Spleen (tissue), 11 donors: ENCODE results near the gene RBMS3. TPM values are rescaled to one million over a fixed set of nuclear protein-coding genes. Genes with fewer than 3 reads are reported as not detected.
A peak's percentile ranks its signal among the peaks of the same experiment; 100 is the strongest.

Experiments
- DNase-seq: peaks from one replicate; pipeline ENCODE4 v3.0.0-alpha.2; 2020
- H3K27ac ChIP-seq, 8 donors: fragments of 200-600 bp; sonication (generic) in 7 of 8; 1 replicate in 4 of 8; 2 replicates in 4 of 8; pipeline versions ENCODE4 v1.5.0 to v1.8.0; 2016 to 2021; ENCODE audit warnings: inconsistent platforms in 4 of 8, mild to moderate bottlenecking in 4 of 8, moderate library complexity in 1 of 8
- H3K27me3 ChIP-seq, 7 donors: fragments of 200-600 bp; sonication (generic) in 6 of 7; replicated peaks in 1 of 7; 1 replicate in 4 of 7; 2 replicates in 3 of 7; pipeline versions ENCODE4 v1.5.0 to v1.8.0; 2016 to 2021; ENCODE audit warnings: inconsistent platforms in 3 of 7, mild to moderate bottlenecking in 1 of 7
- H3K36me3 ChIP-seq, 6 donors: fragments of 200-600 bp; sonication (generic) in 5 of 6; 1 replicate in 4 of 6; 2 replicates in 2 of 6; pipeline versions ENCODE4 v1.5.0 to v1.8.0; 2016 to 2021; ENCODE audit warnings: inconsistent platforms in 2 of 6
- H3K4me1 ChIP-seq, 6 donors: fragments of 200-600 bp; sonication (generic) in 5 of 6; 1 replicate in 3 of 6; 2 replicates in 3 of 6; pipeline versions ENCODE4 v1.5.0 to v1.8.0; 2016 to 2021; ENCODE audit warnings: inconsistent platforms in 3 of 6
- H3K4me3 ChIP-seq, 8 donors: fragments of 200-600 bp; sonication (generic) in 7 of 8; 1 replicate in 4 of 8; 2 replicates in 4 of 8; pipeline versions ENCODE4 v1.5.0 to v1.8.0; 2016 to 2021; ENCODE audit warnings: inconsistent platforms in 4 of 8, mild to moderate bottlenecking in 4 of 8, moderate library complexity in 2 of 8
- H3K9me3 ChIP-seq, 8 donors: fragments of 200-600 bp; sonication (generic) in 7 of 8; 1 replicate in 4 of 8; 2 replicates in 4 of 8; pipeline versions ENCODE4 v1.5.0 to v1.8.0; 2016 to 2021; ENCODE audit warnings: inconsistent platforms in 4 of 8
- CTCF ChIP-seq, 11 experiments: fragments of 200-600 bp in 7 of 11; fragments of 450-650 bp in 4 of 11; sonication (generic) in 4 of 11; IDR thresholded peaks in 8 of 11; conservative IDR thresholded peaks in 3 of 11; 1 replicate in 7 of 11; 2 replicates in 4 of 11; pipeline versions ENCODE4 v1.4.0 to v1.8.0; 2016 to 2021; ENCODE audit warnings: antibody characterized with exemption in 11 of 11, inconsistent platforms in 4 of 11, mild to moderate bottlenecking in 1 of 11
- POLR2A ChIP-seq, 3 donors: fragments of 450-650 bp; IDR thresholded peaks; one replicate each; pipeline ENCODE4 v1.5.1; 2017; ENCODE audit warnings: antibody characterized with exemption in 3 of 3, mild to moderate bottlenecking in 1 of 3
- POLR2AphosphoS5 ChIP-seq, 3 donors: sonication (generic); formaldehyde crosslinking; IDR thresholded peaks; one replicate each; pipeline ENCODE4 v1.5.1; 2017; ENCODE audit warnings: antibody characterized with exemption in 3 of 3
- WGBS, 5 donors: extraction: QIAGEN DNeasy Blood & Tissue Kit in 3 of 5; methylation state at CpG; one replicate each; pipeline versions ENCODE4 v1.1.5 to v1.1.7; 2013 to 2018; 5-methylcytosine and 5-hydroxymethylcytosine counted together
- intact Hi-C: fragments of 100-400 bp; cut with DNase I; formaldehyde crosslinking; loops from one replicate; pipeline ENCODE4 v1.15.0; 2023; ENCODE audit warnings: low total_unique reads
- polyA plus RNA-seq, 3 donors: library from polyadenylated mRNA; stranded (reverse); fragments of 200-250 nt; gene quantifications; one replicate each; pipeline ENCODE4 v1.2.1, GENCODE V29; 2013
- total RNA-seq, 7 donors: library from RNA; depleted of rRNA in 3 of 7; stranded (reverse); fragments of >200 nt in 3 of 7; fragmentation: NEBNext Ultra II Directional in 4 of 7; extraction: Animal tissue kit (Norgen Biotek cat#: 25700) in 4 of 7; gene quantifications; one replicate each; pipeline versions ENCODE4 v1.1.0 to v1.2.1, GENCODE V29; 2016 to 2021
- donor health status: healthy with polysubstance abuse.
- donor health status: DM: no; HTN: no; CAD: no; lungs with moderate emphysema.
- donor health status: DM: no; HTN: no; CAD: no.
- donor health status: Bipolar disorder and iron deficiency.
- donor health status: healthy.
- donor health status: DM: no; HTN: no; CAD: no.
- donor health status: DM: yes; HTN: yes; CAD: no.

RBMS3 gene
- total and polyA plus RNA-seq, 10 donors: 2.6 to 81.9 (median 52.5) TPM

GRCh38 chr3:29536016-29536758, 255.3 kb downstream of the RBMS3 start:
- Histone ChIP-seq H3K4me3 (no peak overlapping the region), H3K27ac (no peak overlapping the region), H3K9me3 (no peaks in the 10 kb centered on the region), H3K36me3 (no peaks in the 10 kb centered on the region), H3K4me1 (peaks cover 0 to 2% (median 0%) of the 10 kb centered on the region in 6 donors), H3K27me3 (no peaks in the 10 kb centered on the region)
- DNase-seq: no peak
- no peak for TF ChIP-seq POLR2A (IDR thresholded peaks at IDR 0.05)
- TF ChIP-seq POLR2AphosphoS5 (IDR thresholded peaks at IDR 0.05): no peak
- TF ChIP-seq CTCF (IDR thresholded peaks at IDR 0.05 in 8 of 11, conservative IDR thresholded peaks at IDR 0.05 in 3 of 11): no peak
- WGBS, 5 donors: 86 to 94% (median 89%) methylated on average over 4 of the region's 4 CpGs
- intact Hi-C loops: no loop called here

GRCh38 chr3:29537889-29538609, 257.2 kb downstream of the RBMS3 start:
- Histone ChIP-seq H3K4me3 (no peak overlapping the region), H3K27me3 (no peaks in the 10 kb centered on the region), H3K27ac (peak overlapping the region in 1 of 8 donors; percentile 3), H3K4me1 (peaks cover 0 to 2% (median 0%) of the 10 kb centered on the region in 6 donors), H3K9me3 (no peaks in the 10 kb centered on the region), H3K36me3 (no peaks in the 10 kb centered on the region)
- TF ChIP-seq POLR2AphosphoS5 (IDR thresholded peaks at IDR 0.05): no peak
- no peak for TF ChIP-seq CTCF (IDR thresholded peaks at IDR 0.05 in 8 of 11, conservative IDR thresholded peaks at IDR 0.05 in 3 of 11)
- no peak for TF ChIP-seq POLR2A (IDR thresholded peaks at IDR 0.05)
- no peak for DNase-seq
- 39 to 49% (median 46%) methylated on average over 5 of the region's 5 CpGs for WGBS, 5 donors
- intact Hi-C loops: no loop called here

- no peak for DNase-seq
- Histone ChIP-seq H3K27me3 (no peaks in the 10 kb centered on the region), H3K36me3 (no peaks in the 10 kb centered on the region), H3K4me3 (no peak overlapping the region), H3K9me3 (no peaks in the 10 kb centered on the region), H3K4me1 (peaks cover 0 to 2% (median 0%) of the 10 kb centered on the region in 6 donors), H3K27ac (peak overlapping the region in 1 of 8 donors; percentile 3)
- WGBS, 5 donors: 82 to 90% (median 88%) methylated on average over 2 of the region's 2 CpGs
- intact Hi-C loops: no loop called here
- TF ChIP-seq POLR2A (IDR thresholded peaks at IDR 0.05): no peak
- no peak for TF ChIP-seq POLR2AphosphoS5 (IDR thresholded peaks at IDR 0.05)
- TF ChIP-seq CTCF (IDR thresholded peaks at IDR 0.05 in 8 of 11, conservative IDR thresholded peaks at IDR 0.05 in 3 of 11): no peak
Observed at GRCh38 chr3:29538610-29538958, 257.7 kb downstream of the RBMS3 start.

- 90 to 97% (median 95%) methylated on average over 5 of the region's 5 CpGs for WGBS, 5 donors
- H3K9me3 ChIP-seq: no peaks in the 10 kb centered on the region
- no peak for DNase-seq
- H3K4me3 ChIP-seq: no peak overlapping the region
- no peak overlapping the region for H3K27ac ChIP-seq
- H3K4me1 ChIP-seq: peaks cover 0 to 4% (median 0%) of the 10 kb centered on the region in 6 donors
- intact Hi-C loops: no loop called here
- no peaks in the 10 kb centered on the region for H3K27me3 ChIP-seq
- no peaks in the 10 kb centered on the region for H3K36me3 ChIP-seq
- TF ChIP-seq CTCF (IDR thresholded peaks at IDR 0.05 in 8 of 11, conservative IDR thresholded peaks at IDR 0.05 in 3 of 11) (no peak), POLR2A (IDR thresholded peaks at IDR 0.05) (no peak), POLR2AphosphoS5 (IDR thresholded peaks at IDR 0.05) (no peak)
Observed at GRCh38 chr3:29540544-29540943, 259.7 kb downstream of the RBMS3 start.
